GM11168 (cell line): ENCODE data around the gene B9D1.

Experiments used
- in situ Hi-C: fragments of 300-500 bp; cut with MboI; formaldehyde crosslinking; loops from one replicate; pipeline ENCODE4 v1.12.0; 2022; ENCODE audit warnings: low sequenced_read_pairs; ENCODE audit not compliant: unreplicated experiment

Gene B9D1

GRCh38 chr17:19390951-19391350, 28.4 kb upstream of the B9D1 start:
- in situ Hi-C loops, result no loop called here

GRCh38 chr17:19388791-19389785, 26.6 kb upstream of the B9D1 start:
- in situ Hi-C loops, result no loop called here

- in situ Hi-C loops, result no loop called here
These were observed 25.5 kb upstream of the B9D1 start for GRCh38 chr17:19387921-19388521.

GRCh38 chr17:19386974-19387920, 24.7 kb upstream of the B9D1 start, which contains the start of gene MFAP4:
Gene MFAP4, minus strand, starts transcription at chr17:19387190. Its CDS starts 35 bp downstream, at chr17:19387155.
- in situ Hi-C loops, result no loop called here

GRCh38 chr17:19386051-19386929, 23.8 kb upstream of the B9D1 start:
- in situ Hi-C loops, result no loop called here

GRCh38 chr17:19385521-19385983, 23.0 kb upstream of the B9D1 start:
- in situ Hi-C loops, result no loop called here

GRCh38 chr17:19384723-19385391, 22.3 kb upstream of the B9D1 start:
- in situ Hi-C loops, result no loop called here

GRCh38 chr17:19383681-19384470, 21.4 kb upstream of the B9D1 start:
- in situ Hi-C loops, result no loop called here

- in situ Hi-C loops, result no loop called here
These were observed 20.3 kb upstream of the B9D1 start for GRCh38 chr17:19382531-19383444.

GRCh38 chr17:19381741-19382444, 19.4 kb upstream of the B9D1 start:
- in situ Hi-C loops, result no loop called here

- in situ Hi-C loops, result no loop called here
These were observed 18.8 kb upstream of the B9D1 start for GRCh38 chr17:19381361-19381740.

- in situ Hi-C loops, result no loop called here
These were observed 18.2 kb upstream of the B9D1 start for GRCh38 chr17:19380481-19381301.

- in situ Hi-C loops, result no loop called here
These were observed 17.0 kb upstream of the B9D1 start for GRCh38 chr17:19379361-19380065.

- in situ Hi-C loops, result no loop called here
These were observed 16.2 kb upstream of the B9D1 start, which contains the start of gene MAPK7 for GRCh38 chr17:19378416-19379360. Gene MAPK7, plus strand, starts transcription at chr17:19378498. Its CDS starts 403 bp downstream, at chr17:19378901.
